HG02970 (cell line): ENCODE data around the gene ZFAND3.

ENCODE experiments used
- ATAC-seq: cut with Tn5 transposase; IDR thresholded peaks from one replicate; pipeline ENCODE4 v1.9.1; 2021; ENCODE audit warnings: mild to moderate bottlenecking, moderate library complexity, moderate number of reproducible peaks; ENCODE audit not compliant: unreplicated experiment, low FRiP score

The ZFAND3 gene

GRCh38 chr6:37826188-37826587, 6.7 kb downstream of the ZFAND3 start:
- ATAC-seq: no peak

- no peak for ATAC-seq
These were observed 7.5 kb downstream of the ZFAND3 start for GRCh38 chr6:37826993-37827392.

- ATAC-seq: no peak
These were observed 8.2 kb downstream of the ZFAND3 start for GRCh38 chr6:37827603-37828265.

GRCh38 chr6:37830225-37830624, 10.7 kb downstream of the ZFAND3 start:
- no peak for ATAC-seq

- ATAC-seq: no peak
These were observed 11.9 kb downstream of the ZFAND3 start for GRCh38 chr6:37831457-37831856.

- ATAC-seq: no peak
These were observed 16.4 kb downstream of the ZFAND3 start for GRCh38 chr6:37835923-37836322.

- no peak for ATAC-seq
These were observed 18.8 kb downstream of the ZFAND3 start for GRCh38 chr6:37838219-37838921.

- no peak for ATAC-seq
These were observed 20.8 kb downstream of the ZFAND3 start for GRCh38 chr6:37840143-37840939.

GRCh38 chr6:37840940-37841300, 21.4 kb downstream of the ZFAND3 start:
- no peak for ATAC-seq

- ATAC-seq: no peak
These were observed 25.7 kb downstream of the ZFAND3 start for GRCh38 chr6:37845026-37845911.

- ATAC-seq: no peak
These were observed 26.4 kb downstream of the ZFAND3 start for GRCh38 chr6:37845930-37846329.

GRCh38 chr6:37847704-37848103, 28.2 kb downstream of the ZFAND3 start:
- ATAC-seq: no peak

- no peak for ATAC-seq
These were observed 28.8 kb downstream of the ZFAND3 start for GRCh38 chr6:37848371-37848770.

GRCh38 chr6:37850260-37850659, 30.7 kb downstream of the ZFAND3 start:
- no peak for ATAC-seq

GRCh38 chr6:37850728-37851285, 31.3 kb downstream of the ZFAND3 start:
- no peak for ATAC-seq

GRCh38 chr6:37851997-37852524, 32.5 kb downstream of the ZFAND3 start:
- ATAC-seq: no peak

- ATAC-seq: no peak
These were observed 36.8 kb downstream of the ZFAND3 start for GRCh38 chr6:37856285-37856684.

- ATAC-seq: no peak
These were observed 38.8 kb downstream of the ZFAND3 start for GRCh38 chr6:37858363-37858762.

- ATAC-seq: no peak
These were observed 40.8 kb downstream of the ZFAND3 start for GRCh38 chr6:37860226-37860839.
